Astrocyte (in vitro differentiated cells and primary cell): ENCODE data around the gene KLK1.

Experiments used
- EZH2 ChIP-seq: IDR thresholded peaks from 2 replicates; pipeline ENCODE4 v1.6.1; 2012; ENCODE audit warnings: mild to moderate bottlenecking, low read length, inconsistent platforms; ENCODE audit not compliant: insufficient read depth
- TF ChIP-seq, protein P1 (sequence below): IDR thresholded peaks from 2 replicates; pipeline ENCODE4 v1.5.1; 2011; ENCODE audit warnings: low read depth, mild to moderate bottlenecking, inconsistent platforms, low read length, moderate library complexity; ENCODE audit not compliant: insufficient read depth

DNA sequence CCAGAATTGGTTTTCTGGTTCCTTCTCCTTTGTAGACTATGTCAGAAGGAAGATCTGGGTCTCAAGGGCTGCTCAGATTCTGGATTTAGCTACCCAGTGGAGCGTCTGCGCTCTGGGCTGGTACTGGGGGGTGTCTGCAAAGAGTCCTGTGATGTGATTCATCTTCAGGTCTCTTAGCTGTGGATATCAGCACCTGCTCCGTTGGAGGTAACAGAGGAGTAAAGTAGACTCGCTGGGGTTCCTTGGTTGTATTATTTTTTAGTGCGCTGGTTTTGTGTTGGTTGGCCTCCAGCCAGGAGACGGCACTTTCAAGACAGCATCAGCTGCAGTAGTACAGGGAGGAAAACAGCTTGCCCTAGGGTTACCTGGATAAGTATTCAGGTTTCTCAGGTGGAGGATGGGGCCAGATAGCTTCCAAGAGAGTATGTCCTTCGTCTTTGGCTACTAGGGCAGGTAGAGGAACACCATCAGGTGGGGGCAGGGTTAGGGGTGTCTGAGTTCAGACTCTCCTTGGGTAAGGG is 20.2 kb upstream of the KLK1 start:
- TF ChIP-seq, protein P1, sequence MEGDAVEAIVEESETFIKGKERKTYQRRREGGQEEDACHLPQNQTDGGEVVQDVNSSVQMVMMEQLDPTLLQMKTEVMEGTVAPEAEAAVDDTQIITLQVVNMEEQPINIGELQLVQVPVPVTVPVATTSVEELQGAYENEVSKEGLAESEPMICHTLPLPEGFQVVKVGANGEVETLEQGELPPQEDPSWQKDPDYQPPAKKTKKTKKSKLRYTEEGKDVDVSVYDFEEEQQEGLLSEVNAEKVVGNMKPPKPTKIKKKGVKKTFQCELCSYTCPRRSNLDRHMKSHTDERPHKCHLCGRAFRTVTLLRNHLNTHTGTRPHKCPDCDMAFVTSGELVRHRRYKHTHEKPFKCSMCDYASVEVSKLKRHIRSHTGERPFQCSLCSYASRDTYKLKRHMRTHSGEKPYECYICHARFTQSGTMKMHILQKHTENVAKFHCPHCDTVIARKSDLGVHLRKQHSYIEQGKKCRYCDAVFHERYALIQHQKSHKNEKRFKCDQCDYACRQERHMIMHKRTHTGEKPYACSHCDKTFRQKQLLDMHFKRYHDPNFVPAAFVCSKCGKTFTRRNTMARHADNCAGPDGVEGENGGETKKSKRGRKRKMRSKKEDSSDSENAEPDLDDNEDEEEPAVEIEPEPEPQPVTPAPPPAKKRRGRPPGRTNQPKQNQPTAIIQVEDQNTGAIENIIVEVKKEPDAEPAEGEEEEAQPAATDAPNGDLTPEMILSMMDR: no peak
- TF ChIP-seq EZH2: no peak
